Activated naive CD8-positive, alpha-beta T cell treated with anti-CD3 and anti-CD28 coated beads, Interleukin-2, amount 50 U/mL, for 24 hours (primary cell): ENCODE data around the gene SPRY4.
"Not testable (repeated sequence)": the region's sequence is repeated elsewhere in the genome, so short reads cannot be mapped to it uniquely, and the experiment has no call there.

ENCODE experiments used
- ATAC-seq: fragments of 150-1000 bp; cut with Tn5 transposase; one replicate; pipeline ENCODE4 v1.10.0; 2021
- DNase-seq: peaks from one replicate; pipeline ENCODE4 v3.0.0; 2021
- H3K27ac Mint-ChIP-seq: one replicate; pipeline ENCODE4 v1.8.0; 2021; ENCODE audit warnings: mild to moderate bottlenecking, mixed read lengths
- H3K27me3 Mint-ChIP-seq: one replicate; pipeline ENCODE4 v1.8.0; 2021; ENCODE audit warnings: mixed read lengths
- H3K36me3 Mint-ChIP-seq: one replicate; pipeline ENCODE4 v1.8.0; 2021; ENCODE audit warnings: low read depth, mixed read lengths
- H3K4me1 Mint-ChIP-seq: one replicate; pipeline ENCODE4 v1.8.0; 2021; ENCODE audit warnings: mixed read lengths
- H3K4me3 Mint-ChIP-seq: one replicate; pipeline ENCODE4 v1.8.0; 2021; ENCODE audit warnings: mild to moderate bottlenecking, moderate library complexity, mixed read lengths
- H3K9me3 Mint-ChIP-seq: one replicate; pipeline ENCODE4 v1.8.0; 2021; ENCODE audit warnings: mixed read lengths

The SPRY4 gene

DNA sequence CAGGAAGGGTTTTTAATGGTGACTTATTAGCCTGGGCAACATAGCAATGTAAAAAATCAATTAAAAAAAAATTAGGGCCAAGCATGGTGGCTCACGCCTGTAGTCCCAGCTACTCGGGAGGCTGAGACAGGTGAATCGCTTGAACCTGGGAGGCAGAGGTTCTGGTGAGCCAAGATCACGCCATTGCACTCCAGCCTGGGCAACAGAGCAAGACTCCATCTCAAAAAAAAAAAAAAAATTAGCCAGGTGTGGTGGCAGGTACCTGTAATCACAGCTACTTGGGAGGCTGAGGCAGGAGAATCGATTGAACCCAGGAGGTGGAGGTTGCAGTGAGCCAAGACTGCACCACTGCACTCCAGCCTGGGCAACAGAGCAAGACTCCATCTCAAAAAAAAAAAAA is 27.0 kb downstream of the SPRY4 start:
- H3K36me3 Mint-ChIP-seq, ATAC-seq, DNase-seq: not testable (repeated sequence)

GRCh38 chr5:142296914-142297417 is 27.9 kb downstream of the SPRY4 start:
- no peaks in the 10 kb centered on the region for H3K36me3 Mint-ChIP-seq
- no peaks in the 10 kb centered on the region for H3K9me3 Mint-ChIP-seq
- H3K27me3 Mint-ChIP-seq, result peaks cover 5% of the 10 kb centered on the region
- peaks cover 3% of the 10 kb centered on the region for H3K4me1 Mint-ChIP-seq
- no peak overlapping the region for H3K4me3 Mint-ChIP-seq
- DNase-seq (no peak), ATAC-seq (no peak)
- H3K27ac Mint-ChIP-seq, result no peak overlapping the region

More for the DNA sequence above, 27.0 kb downstream of the SPRY4 start:
- not testable (repeated sequence) for H3K4me1 Mint-ChIP-seq, H3K4me3 Mint-ChIP-seq, H3K27me3 Mint-ChIP-seq, H3K9me3 Mint-ChIP-seq, H3K27ac Mint-ChIP-seq

DNA sequence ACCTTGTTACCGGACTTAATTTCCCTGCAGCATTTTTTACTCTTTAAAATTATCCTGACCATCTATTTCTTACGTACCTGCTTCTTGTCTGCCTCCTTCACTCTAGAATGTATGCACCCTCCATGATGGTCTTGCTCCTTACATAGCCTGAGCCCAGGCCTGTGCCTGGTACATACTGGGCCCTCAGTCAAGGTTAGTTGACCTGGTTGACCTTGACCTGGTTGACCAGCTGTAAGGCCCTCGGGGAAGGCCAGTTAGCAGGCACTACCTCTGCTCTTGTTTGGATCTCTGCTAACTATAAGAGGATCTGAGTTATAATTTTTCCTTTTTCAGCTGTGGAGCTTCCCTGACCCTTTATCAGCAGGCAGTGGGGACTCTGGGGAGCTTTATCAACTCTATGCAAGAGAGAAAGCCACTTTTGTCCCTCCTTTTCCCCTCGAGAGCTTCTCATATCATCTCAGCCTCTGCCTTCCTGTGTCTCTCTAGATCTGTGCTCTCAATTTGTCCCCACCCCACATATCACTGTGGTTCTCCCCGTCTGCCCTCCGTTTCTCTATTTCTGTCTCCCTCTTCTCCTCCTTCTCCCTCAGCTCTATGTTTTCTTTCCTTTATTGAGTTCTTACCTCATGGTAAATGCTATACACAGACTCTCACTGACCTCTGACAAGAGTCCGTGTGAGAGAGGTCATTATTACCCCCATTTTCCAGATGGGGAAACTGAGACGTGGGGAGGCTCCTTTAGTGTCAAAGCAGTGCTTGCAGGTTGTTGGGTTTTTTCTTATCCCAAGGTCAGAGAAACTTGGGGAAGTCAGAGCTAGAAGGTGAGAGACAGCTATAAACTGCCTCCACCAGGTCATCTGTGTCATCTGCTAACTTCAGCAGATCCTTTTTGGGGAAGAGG is 28.6 kb downstream of the SPRY4 start:
- Mint-ChIP-seq H3K27me3 (peaks cover 5% of the 10 kb centered on the region), H3K4me1 (peaks cover 3% of the 10 kb centered on the region), H3K36me3 (no peaks in the 10 kb centered on the region), H3K27ac (no peak overlapping the region), H3K9me3 (no peaks in the 10 kb centered on the region), H3K4me3 (no peak overlapping the region)
- ATAC-seq, result no peak
- DNase-seq, result no peak

DNA sequence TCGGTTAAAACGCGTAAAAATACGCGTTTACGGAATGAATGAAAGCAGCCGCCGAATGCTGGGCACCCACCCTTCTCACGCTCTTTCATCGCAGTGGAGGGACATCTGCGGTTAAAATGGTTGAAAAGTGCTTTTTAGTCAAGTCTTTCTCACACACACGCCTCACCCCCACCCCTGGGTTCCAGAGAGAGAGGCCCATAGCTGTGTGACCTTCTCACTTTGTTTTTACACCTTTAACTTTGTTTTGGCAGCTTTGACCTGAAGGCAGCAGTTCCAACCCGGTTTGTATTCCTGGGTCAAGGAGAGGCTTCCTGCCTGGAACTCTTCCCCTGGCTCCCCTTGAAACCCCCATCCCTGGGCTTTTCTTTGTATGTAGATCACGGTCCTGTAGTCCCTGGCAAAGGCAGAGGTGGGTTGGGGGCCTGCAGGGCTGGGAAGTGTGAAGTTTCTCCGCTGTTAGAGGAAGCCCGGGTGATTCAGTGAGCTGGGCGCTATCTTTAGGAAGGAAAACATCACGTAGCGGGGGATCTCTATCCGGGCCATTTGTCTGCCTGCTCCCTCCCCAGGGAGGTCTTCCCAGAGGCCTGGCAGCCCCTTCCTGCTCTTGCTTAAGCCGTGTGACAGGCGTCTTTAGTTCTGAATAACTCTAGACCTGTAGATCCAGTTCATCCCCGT is 29.6 kb downstream of the SPRY4 start:
- no peak for ATAC-seq
- Mint-ChIP-seq H3K4me3 (no peak overlapping the region), H3K36me3 (no peaks in the 10 kb centered on the region), H3K4me1 (peaks cover 3% of the 10 kb centered on the region), H3K9me3 (no peaks in the 10 kb centered on the region), H3K27ac (no peak overlapping the region), H3K27me3 (peaks cover 5% of the 10 kb centered on the region)
- DNase-seq, result no peak

DNA sequence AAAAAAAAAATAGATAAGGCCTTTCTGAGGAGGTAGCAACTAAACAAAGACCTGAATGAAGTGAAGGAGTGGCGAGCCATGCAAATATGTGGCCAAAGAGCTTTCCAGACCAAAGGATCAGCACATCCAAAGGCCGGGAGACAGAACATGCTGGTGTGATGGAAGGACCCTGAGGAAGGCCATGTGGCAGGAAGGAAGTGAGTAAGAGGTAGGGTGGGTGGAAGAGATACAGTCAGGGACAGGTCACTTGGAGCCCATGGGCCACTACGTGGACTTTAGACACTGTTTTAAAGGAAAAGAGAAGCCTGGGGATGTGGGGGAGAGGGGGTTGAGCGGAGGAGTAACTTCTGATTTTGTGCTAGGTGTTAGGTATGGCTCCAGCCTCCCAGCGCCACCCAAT is 31.3 kb downstream of the SPRY4 start:
- peaks cover 5% of the 10 kb centered on the region for H3K27me3 Mint-ChIP-seq
- no peak overlapping the region for H3K4me3 Mint-ChIP-seq
- DNase-seq (no peak), ATAC-seq (no peak)
- no peak overlapping the region for H3K27ac Mint-ChIP-seq
- H3K9me3 Mint-ChIP-seq, result no peaks in the 10 kb centered on the region
- H3K36me3 Mint-ChIP-seq, result no peaks in the 10 kb centered on the region
- H3K4me1 Mint-ChIP-seq, result peaks cover 3% of the 10 kb centered on the region

- ATAC-seq (no peak), DNase-seq (no peak)
- no peak overlapping the region for H3K4me3 Mint-ChIP-seq
- no peak overlapping the region for H3K27ac Mint-ChIP-seq
- no peaks in the 10 kb centered on the region for H3K36me3 Mint-ChIP-seq
- no peaks in the 10 kb centered on the region for H3K9me3 Mint-ChIP-seq
- H3K4me1 Mint-ChIP-seq, result peaks cover 4% of the 10 kb centered on the region
- H3K27me3 Mint-ChIP-seq, result peaks cover 5% of the 10 kb centered on the region
These were observed 32.0 kb downstream of the SPRY4 start for GRCh38 chr5:142292808-142293207.

DNA sequence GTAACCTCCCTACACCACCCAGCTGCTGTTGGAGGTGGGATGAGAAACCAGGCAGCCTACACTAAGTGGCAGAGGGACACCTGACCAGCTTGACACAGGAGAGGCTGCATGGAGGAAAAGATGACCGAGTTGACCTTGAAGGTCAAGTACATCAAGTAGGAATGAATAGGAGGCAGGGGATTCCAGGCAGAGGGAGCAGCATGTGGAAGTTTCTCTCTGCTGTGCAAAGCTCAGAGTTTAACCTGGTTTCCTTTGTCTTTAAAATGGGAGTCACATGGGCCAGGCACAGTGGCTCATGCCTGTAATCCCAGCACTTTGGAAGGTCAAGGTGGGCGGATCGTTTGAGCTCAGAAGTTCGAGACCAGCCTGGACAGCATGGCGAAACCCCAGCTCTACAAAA is 32.6 kb downstream of the SPRY4 start:
- H3K36me3 Mint-ChIP-seq, result no peaks in the 10 kb centered on the region
- no peak overlapping the region for H3K27ac Mint-ChIP-seq
- H3K4me1 Mint-ChIP-seq, result peaks cover 9% of the 10 kb centered on the region
- ATAC-seq, result no peak
- no peak for DNase-seq
- no peaks in the 10 kb centered on the region for H3K9me3 Mint-ChIP-seq
- peaks cover 2% of the 10 kb centered on the region for H3K27me3 Mint-ChIP-seq
- H3K4me3 Mint-ChIP-seq, result no peak overlapping the region

GRCh38 chr5:142290577-142291299 is 34.1 kb downstream of the SPRY4 start:
- H3K4me3 Mint-ChIP-seq, result no peak overlapping the region
- H3K27me3 Mint-ChIP-seq, result no peaks in the 10 kb centered on the region
- ATAC-seq (no peak), DNase-seq (no peak)
- no peaks in the 10 kb centered on the region for H3K9me3 Mint-ChIP-seq
- H3K27ac Mint-ChIP-seq, result no peak overlapping the region
- H3K4me1 Mint-ChIP-seq, result peaks cover 9% of the 10 kb centered on the region
- H3K36me3 Mint-ChIP-seq, result no peaks in the 10 kb centered on the region

- DNase-seq (no peak), ATAC-seq (no peak)
- Mint-ChIP-seq H3K27ac (no peak overlapping the region), H3K4me3 (no peak overlapping the region), H3K9me3 (no peaks in the 10 kb centered on the region), H3K36me3 (no peaks in the 10 kb centered on the region), H3K4me1 (peaks cover 9% of the 10 kb centered on the region), H3K27me3 (no peaks in the 10 kb centered on the region)
These were observed 34.9 kb downstream of the SPRY4 start for GRCh38 chr5:142289708-142290576.

DNA sequence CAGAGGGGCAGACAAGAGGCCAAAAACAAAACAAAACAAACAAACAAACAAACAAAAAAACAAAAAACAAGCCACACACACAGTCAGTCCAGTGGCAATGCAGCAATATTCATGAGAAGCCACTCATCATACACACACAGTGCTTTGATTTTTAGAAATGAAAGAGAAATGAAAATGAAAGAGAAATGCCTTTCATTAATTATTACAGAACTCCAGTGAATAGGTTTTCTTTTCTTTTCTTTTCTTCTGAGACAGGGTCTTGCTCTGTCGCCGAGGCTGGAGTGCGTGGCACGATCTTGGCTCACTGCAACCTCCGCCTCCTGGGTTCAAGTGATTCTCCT is 36.9 kb downstream of the SPRY4 start:
- H3K27ac Mint-ChIP-seq, result no peak overlapping the region
- DNase-seq, result no peak

GRCh38 chr5:142287096-142287972 is 37.5 kb downstream of the SPRY4 start:
- ATAC-seq (no peak), DNase-seq (no peak)
- H3K9me3 Mint-ChIP-seq, result no peaks in the 10 kb centered on the region
- H3K36me3 Mint-ChIP-seq, result no peaks in the 10 kb centered on the region
- H3K27me3 Mint-ChIP-seq, result no peaks in the 10 kb centered on the region
- peaks cover 5% of the 10 kb centered on the region for H3K4me1 Mint-ChIP-seq
- no peak overlapping the region for H3K27ac Mint-ChIP-seq
- H3K4me3 Mint-ChIP-seq, result no peak overlapping the region

More for the DNA sequence above, 36.9 kb downstream of the SPRY4 start:
- no peaks in the 10 kb centered on the region for H3K9me3 Mint-ChIP-seq
- no peaks in the 10 kb centered on the region for H3K36me3 Mint-ChIP-seq
- H3K27me3 Mint-ChIP-seq, result no peaks in the 10 kb centered on the region
- no peak overlapping the region for H3K4me3 Mint-ChIP-seq
- ATAC-seq, result no peak
- peaks cover 5% of the 10 kb centered on the region for H3K4me1 Mint-ChIP-seq

DNA sequence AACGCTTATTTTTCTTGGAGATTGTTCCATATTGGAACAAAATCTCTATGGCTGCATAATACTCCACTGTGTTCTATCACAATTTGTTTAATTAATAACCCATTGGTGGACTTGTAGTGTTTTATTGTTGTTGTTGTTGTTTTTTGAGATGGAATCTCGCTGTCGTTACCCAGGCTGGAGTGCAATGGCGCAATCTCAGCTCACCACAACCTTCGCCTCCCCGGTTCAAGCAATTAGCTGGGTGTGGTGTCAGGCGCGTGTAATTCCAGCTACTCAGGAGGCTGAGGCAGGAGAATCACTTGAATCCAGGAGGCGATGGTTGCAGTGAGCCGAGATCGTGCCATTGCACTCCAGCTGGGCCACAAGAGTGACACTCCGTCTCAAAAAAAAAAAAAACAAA is 38.7 kb downstream of the SPRY4 start:
- Mint-ChIP-seq H3K27ac (no peak overlapping the region), H3K27me3 (no peaks in the 10 kb centered on the region), H3K36me3 (no peaks in the 10 kb centered on the region), H3K4me3 (no peak overlapping the region), H3K4me1 (peaks cover 5% of the 10 kb centered on the region), H3K9me3 (no peaks in the 10 kb centered on the region)
- ATAC-seq, result no peak
- DNase-seq, result no peak

DNA sequence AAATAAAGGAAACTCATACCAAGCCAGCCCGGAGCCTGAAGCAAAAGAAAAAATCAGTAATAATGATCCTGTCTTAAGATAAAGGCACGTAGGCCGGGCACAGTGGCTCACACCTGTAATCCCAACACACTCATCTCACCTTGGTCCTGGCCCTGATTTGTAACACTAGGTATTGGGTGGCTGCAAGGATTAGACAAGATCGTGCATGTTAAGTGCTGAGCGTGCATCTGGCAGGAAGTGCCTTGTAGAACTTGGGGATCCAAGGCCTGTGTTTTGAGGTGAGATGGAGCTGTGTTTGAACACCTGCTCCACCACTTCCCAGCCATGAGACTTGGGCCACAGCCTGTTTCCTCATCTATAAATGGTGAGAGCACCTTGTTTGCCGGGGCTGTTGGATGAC is 41.5 kb downstream of the SPRY4 start:
- no peak for ATAC-seq
- H3K9me3 Mint-ChIP-seq, result no peaks in the 10 kb centered on the region
- DNase-seq, result no peak
- peaks cover 5% of the 10 kb centered on the region for H3K4me1 Mint-ChIP-seq
- no peaks in the 10 kb centered on the region for H3K27me3 Mint-ChIP-seq
- H3K36me3 Mint-ChIP-seq, result no peaks in the 10 kb centered on the region
- H3K27ac Mint-ChIP-seq, result no peak overlapping the region
- no peak overlapping the region for H3K4me3 Mint-ChIP-seq
